Measurements from ENCODE around the gene FAR2.

DNA sequence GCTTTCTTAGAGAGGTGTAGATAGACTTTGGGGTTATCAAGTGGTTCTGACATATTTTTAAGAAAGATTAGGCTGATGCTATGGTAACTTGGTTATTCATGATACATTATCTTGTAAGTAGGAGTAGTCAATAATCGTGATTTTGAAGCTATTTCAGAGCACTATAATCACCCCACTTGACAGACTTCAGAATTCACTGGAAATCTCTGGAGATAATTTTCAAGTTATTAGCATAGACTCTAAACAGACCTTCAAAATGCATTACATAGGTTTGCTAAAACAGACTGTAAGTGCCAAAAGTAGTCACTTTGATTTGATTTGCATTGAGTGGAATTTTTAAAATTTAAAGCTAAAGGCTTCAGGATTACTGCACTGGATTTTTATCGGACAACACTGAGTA is 157.6 kb downstream of the FAR2 start:
- no peak for TF ChIP-seq EZH2 (IDR thresholded peaks at IDR 0.05; ENCODE audit: low read length, missing control alignments)
- TF ChIP-seq, protein P1, sequence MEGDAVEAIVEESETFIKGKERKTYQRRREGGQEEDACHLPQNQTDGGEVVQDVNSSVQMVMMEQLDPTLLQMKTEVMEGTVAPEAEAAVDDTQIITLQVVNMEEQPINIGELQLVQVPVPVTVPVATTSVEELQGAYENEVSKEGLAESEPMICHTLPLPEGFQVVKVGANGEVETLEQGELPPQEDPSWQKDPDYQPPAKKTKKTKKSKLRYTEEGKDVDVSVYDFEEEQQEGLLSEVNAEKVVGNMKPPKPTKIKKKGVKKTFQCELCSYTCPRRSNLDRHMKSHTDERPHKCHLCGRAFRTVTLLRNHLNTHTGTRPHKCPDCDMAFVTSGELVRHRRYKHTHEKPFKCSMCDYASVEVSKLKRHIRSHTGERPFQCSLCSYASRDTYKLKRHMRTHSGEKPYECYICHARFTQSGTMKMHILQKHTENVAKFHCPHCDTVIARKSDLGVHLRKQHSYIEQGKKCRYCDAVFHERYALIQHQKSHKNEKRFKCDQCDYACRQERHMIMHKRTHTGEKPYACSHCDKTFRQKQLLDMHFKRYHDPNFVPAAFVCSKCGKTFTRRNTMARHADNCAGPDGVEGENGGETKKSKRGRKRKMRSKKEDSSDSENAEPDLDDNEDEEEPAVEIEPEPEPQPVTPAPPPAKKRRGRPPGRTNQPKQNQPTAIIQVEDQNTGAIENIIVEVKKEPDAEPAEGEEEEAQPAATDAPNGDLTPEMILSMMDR (conservative IDR thresholded peaks at IDR 0.05 in 1 of 2, IDR thresholded peaks at IDR 0.05 in 1 of 2; ENCODE audit: low read depth in 1 of 2, low read length in 2 of 2): no peak

Measured in fibroblast of lung (primary cell).